ENCODE data around the gene ITGBL1. TPM values are rescaled to one million over a fixed set of nuclear protein-coding genes. Genes with fewer than 3 reads are reported as not detected.

Gene ITGBL1
- total and polyA plus RNA-seq, 2 experiments from 2014 or later: 0.29 TPM; not detected in 1

DNA sequence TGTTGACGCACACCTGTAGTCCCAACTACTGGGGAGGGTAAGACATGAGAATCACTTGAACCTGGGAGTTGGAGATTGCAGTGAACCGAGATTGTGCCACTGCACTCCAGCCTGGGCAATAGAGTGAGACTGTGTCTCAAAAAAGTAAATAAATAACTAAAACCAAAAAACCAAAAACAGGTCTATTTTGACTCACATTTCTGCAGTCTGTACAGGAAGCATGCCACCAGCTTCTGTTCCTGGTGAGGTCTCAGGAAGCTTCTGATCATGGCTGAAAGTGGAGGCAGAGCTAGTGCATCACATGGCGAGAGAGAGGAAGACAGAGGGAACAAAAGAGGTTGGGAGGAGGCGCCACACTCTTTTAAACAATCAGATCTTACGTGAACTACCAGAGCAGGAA, 142.5 kb downstream of the ITGBL1 start:
- Mint-ChIP-seq H3K27ac (no peak overlapping the region), H3K4me1 (no peaks in the 10 kb centered on the region), H3K27me3 (ENCODE audit: insufficient read depth, low read depth, poor library complexity) (peaks cover 2% of the 10 kb centered on the region), H3K9me3 (peaks cover 3% of the 10 kb centered on the region; the same call in 1 of the 3 replicates), H3K4me3 (no peak overlapping the region), H3K36me3 (ENCODE audit: low read depth) (no peaks in the 10 kb centered on the region)
- Histone ChIP-seq H3K79me2 (replicated peaks; ENCODE audit: insufficient read depth) (no peaks in the 10 kb centered on the region), H3K4me1 (ENCODE audit: insufficient read depth) (no peaks in the 10 kb centered on the region), H3K27ac (ENCODE audit: low read depth) (no peak overlapping the region), H3K4me2 (no peak overlapping the region), H4K20me1 (replicated peaks; ENCODE audit: insufficient read depth) (no peaks in the 10 kb centered on the region), H3K9me2 (ENCODE audit: insufficient read depth) (no peaks in the 10 kb centered on the region; the same call in 1 of the 2 replicates), H3F3A (replicated peaks; ENCODE audit: low read depth) (no peaks in the 10 kb centered on the region), H2AFZ (peak overlapping the region; percentile 52; the same call in 1 of the 2 replicates), H3K27me3 (ENCODE audit: insufficient read depth) (no peaks in the 10 kb centered on the region), H3K36me3 (ENCODE audit: insufficient read depth) (no peaks in the 10 kb centered on the region), H3K4me3 (no peak overlapping the region)
- TF ChIP-seq STAT1 (IDR thresholded peaks at IDR 0.05; ENCODE audit: unreplicated experiment) (no peak), ZNF331 (CRISPR knock-in tag; IDR thresholded peaks at IDR 0.05; ENCODE audit: low read depth) (no peak), ZNF114 (CRISPR knock-in tag; IDR thresholded peaks at IDR 0.05) (no peak), NANOG (IDR thresholded peaks at IDR 0.05; ENCODE audit: borderline replicate concordance) (no peak)
- TF ChIP-seq, protein P1, sequence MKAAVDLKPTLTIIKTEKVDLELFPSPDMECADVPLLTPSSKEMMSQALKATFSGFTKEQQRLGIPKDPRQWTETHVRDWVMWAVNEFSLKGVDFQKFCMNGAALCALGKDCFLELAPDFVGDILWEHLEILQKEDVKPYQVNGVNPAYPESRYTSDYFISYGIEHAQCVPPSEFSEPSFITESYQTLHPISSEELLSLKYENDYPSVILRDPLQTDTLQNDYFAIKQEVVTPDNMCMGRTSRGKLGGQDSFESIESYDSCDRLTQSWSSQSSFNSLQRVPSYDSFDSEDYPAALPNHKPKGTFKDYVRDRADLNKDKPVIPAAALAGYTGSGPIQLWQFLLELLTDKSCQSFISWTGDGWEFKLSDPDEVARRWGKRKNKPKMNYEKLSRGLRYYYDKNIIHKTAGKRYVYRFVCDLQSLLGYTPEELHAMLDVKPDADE (IDR thresholded peaks at IDR 0.05): no peak
- TF ChIP-seq, protein P2, sequence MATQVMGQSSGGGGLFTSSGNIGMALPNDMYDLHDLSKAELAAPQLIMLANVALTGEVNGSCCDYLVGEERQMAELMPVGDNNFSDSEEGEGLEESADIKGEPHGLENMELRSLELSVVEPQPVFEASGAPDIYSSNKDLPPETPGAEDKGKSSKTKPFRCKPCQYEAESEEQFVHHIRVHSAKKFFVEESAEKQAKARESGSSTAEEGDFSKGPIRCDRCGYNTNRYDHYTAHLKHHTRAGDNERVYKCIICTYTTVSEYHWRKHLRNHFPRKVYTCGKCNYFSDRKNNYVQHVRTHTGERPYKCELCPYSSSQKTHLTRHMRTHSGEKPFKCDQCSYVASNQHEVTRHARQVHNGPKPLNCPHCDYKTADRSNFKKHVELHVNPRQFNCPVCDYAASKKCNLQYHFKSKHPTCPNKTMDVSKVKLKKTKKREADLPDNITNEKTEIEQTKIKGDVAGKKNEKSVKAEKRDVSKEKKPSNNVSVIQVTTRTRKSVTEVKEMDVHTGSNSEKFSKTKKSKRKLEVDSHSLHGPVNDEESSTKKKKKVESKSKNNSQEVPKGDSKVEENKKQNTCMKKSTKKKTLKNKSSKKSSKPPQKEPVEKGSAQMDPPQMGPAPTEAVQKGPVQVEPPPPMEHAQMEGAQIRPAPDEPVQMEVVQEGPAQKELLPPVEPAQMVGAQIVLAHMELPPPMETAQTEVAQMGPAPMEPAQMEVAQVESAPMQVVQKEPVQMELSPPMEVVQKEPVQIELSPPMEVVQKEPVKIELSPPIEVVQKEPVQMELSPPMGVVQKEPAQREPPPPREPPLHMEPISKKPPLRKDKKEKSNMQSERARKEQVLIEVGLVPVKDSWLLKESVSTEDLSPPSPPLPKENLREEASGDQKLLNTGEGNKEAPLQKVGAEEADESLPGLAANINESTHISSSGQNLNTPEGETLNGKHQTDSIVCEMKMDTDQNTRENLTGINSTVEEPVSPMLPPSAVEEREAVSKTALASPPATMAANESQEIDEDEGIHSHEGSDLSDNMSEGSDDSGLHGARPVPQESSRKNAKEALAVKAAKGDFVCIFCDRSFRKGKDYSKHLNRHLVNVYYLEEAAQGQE (IDR thresholded peaks at IDR 0.05; ENCODE audit: unreplicated experiment): no peak
- DNase-seq (ENCODE audit: low spot score): no peak
- no peak for ATAC-seq

DNA sequence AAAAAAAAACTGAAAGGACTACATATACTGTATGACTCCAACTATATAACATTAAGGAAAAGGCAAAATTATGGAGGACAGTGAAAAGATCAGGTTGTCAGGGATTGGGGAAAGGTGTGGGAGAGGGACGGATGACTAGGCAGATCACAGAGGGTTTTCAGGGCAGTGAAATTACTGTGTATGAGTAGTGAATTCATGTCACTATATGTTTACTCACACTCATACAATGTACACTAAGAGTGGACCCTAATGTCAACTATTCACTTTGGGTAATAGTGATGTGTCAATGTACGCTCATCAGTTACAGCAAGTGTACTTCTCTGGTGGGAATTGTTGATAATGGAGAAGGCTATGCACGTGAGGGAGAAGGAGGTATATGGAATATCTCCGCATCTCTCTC, 144.3 kb downstream of the ITGBL1 start:
- H3K4me3 Mint-ChIP-seq: no peak overlapping the region
- H3F3A ChIP-seq (replicated peaks; ENCODE audit: low read depth): no peaks in the 10 kb centered on the region
- H3K27ac Mint-ChIP-seq: no peak overlapping the region
- H3K9me2 ChIP-seq (ENCODE audit: insufficient read depth): no peaks in the 10 kb centered on the region; the same call in 1 of the 2 replicates
- H3K4me1 Mint-ChIP-seq: no peaks in the 10 kb centered on the region
- no peak overlapping the region for H3K4me2 ChIP-seq
- no peak for ATAC-seq
- H3K4me1 ChIP-seq (ENCODE audit: insufficient read depth): no peaks in the 10 kb centered on the region
- no peaks in the 10 kb centered on the region for H3K79me2 ChIP-seq (replicated peaks; ENCODE audit: insufficient read depth)
- DNase-seq (ENCODE audit: low spot score): no peak
- H3K27ac ChIP-seq (ENCODE audit: low read depth): no peak overlapping the region
- TF ChIP-seq NANOG (IDR thresholded peaks at IDR 0.05; ENCODE audit: borderline replicate concordance): no peak
- TF ChIP-seq EZH2phosphoT487 (IDR thresholded peaks at IDR 0.05; ENCODE audit: unreplicated experiment): no peak
- TF ChIP-seq POLR2AphosphoS5 (IDR thresholded peaks at IDR 0.05; ENCODE audit: low read depth): no peak
- TF ChIP-seq, protein P3, sequence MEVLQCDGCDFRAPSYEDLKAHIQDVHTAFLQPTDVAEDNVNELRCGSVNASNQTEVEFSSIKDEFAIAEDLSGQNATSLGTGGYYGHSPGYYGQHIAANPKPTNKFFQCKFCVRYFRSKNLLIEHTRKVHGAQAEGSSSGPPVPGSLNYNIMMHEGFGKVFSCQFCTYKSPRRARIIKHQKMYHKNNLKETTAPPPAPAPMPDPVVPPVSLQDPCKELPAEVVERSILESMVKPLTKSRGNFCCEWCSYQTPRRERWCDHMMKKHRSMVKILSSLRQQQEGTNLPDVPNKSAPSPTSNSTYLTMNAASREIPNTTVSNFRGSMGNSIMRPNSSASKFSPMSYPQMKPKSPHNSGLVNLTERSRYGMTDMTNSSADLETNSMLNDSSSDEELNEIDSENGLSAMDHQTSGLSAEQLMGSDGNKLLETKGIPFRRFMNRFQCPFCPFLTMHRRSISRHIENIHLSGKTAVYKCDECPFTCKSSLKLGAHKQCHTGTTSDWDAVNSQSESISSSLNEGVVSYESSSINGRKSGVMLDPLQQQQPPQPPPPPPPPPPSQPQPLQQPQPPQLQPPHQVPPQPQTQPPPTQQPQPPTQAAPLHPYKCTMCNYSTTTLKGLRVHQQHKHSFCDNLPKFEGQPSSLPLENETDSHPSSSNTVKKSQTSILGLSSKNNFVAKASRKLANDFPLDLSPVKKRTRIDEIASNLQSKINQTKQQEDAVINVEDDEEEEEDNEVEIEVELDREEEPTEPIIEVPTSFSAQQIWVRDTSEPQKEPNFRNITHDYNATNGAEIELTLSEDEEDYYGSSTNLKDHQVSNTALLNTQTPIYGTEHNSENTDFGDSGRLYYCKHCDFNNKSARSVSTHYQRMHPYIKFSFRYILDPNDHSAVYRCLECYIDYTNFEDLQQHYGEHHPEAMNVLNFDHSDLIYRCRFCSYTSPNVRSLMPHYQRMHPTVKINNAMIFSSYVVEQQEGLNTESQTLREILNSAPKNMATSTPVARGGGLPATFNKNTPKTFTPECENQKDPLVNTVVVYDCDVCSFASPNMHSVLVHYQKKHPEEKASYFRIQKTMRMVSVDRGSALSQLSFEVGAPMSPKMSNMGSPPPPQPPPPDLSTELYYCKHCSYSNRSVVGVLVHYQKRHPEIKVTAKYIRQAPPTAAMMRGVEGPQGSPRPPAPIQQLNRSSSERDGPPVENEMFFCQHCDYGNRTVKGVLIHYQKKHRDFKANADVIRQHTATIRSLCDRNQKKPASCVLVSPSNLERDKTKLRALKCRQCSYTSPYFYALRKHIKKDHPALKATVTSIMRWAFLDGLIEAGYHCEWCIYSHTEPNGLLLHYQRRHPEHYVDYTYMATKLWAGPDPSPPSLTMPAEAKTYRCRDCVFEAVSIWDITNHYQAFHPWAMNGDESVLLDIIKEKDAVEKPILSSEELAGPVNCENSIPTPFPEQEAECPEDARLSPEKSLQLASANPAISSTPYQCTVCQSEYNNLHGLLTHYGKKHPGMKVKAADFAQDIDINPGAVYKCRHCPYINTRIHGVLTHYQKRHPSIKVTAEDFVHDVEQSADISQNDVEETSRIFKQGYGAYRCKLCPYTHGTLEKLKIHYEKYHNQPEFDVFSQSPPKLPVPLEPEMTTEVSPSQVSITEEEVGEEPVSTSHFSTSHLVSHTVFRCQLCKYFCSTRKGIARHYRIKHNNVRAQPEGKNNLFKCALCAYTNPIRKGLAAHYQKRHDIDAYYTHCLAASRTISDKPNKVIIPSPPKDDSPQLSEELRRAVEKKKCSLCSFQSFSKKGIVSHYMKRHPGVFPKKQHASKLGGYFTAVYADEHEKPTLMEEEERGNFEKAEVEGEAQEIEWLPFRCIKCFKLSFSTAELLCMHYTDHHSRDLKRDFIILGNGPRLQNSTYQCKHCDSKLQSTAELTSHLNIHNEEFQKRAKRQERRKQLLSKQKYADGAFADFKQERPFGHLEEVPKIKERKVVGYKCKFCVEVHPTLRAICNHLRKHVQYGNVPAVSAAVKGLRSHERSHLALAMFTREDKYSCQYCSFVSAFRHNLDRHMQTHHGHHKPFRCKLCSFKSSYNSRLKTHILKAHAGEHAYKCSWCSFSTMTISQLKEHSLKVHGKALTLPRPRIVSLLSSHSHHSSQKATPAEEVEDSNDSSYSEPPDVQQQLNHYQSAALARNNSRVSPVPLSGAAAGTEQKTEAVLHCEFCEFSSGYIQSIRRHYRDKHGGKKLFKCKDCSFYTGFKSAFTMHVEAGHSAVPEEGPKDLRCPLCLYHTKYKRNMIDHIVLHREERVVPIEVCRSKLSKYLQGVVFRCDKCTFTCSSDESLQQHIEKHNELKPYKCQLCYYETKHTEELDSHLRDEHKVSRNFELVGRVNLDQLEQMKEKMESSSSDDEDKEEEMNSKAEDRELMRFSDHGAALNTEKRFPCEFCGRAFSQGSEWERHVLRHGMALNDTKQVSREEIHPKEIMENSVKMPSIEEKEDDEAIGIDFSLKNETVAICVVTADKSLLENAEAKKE (CRISPR knock-in tag; IDR thresholded peaks at IDR 0.05): no peak
- TF ChIP-seq, protein P1 (IDR thresholded peaks at IDR 0.05): no peak
- TF ChIP-seq CREB1 (CRISPR knock-in tag; IDR thresholded peaks at IDR 0.05; ENCODE audit: low read depth): no peak
- no peak for TF ChIP-seq STAT1 (IDR thresholded peaks at IDR 0.05; ENCODE audit: unreplicated experiment)
- H2AFZ ChIP-seq: no peak overlapping the region
- H3K27me3 ChIP-seq (ENCODE audit: insufficient read depth): no peaks in the 10 kb centered on the region
- no peaks in the 10 kb centered on the region for H3K36me3 Mint-ChIP-seq (ENCODE audit: low read depth)
- peaks cover 4% of the 10 kb centered on the region for H3K27me3 Mint-ChIP-seq (ENCODE audit: insufficient read depth, low read depth, poor library complexity)
- H3K9me3 Mint-ChIP-seq: peaks cover 3% of the 10 kb centered on the region; the same call in 1 of the 3 replicates
- H4K20me1 ChIP-seq (replicated peaks; ENCODE audit: insufficient read depth): no peaks in the 10 kb centered on the region
- no peak overlapping the region for H3K4me3 ChIP-seq
- no peaks in the 10 kb centered on the region for H3K36me3 ChIP-seq (ENCODE audit: insufficient read depth)

Measured in GM23338 (cell line).